CD4-positive, alpha-beta memory T cell (primary cell): ENCODE results near the gene RPUSD4. TPM values are rescaled to one million over a fixed set of nuclear protein-coding genes. Genes with fewer than 3 reads are reported as not detected.

Source experiments
- CTCF ChIA-PET: fragments of 350-600 bp; sonication (Branson Sonifier 250); formaldehyde crosslinking; loops from one replicate; lab custom pipeline; 2021; ENCODE audit warnings: inconsistent platforms; ENCODE audit not compliant: partially characterized antibody; lab: Charles Lee
- POLR2A ChIA-PET: fragments of 350-600 bp; sonication (Branson Sonifier 250); formaldehyde crosslinking; loops from one replicate; lab custom pipeline; 2021; ENCODE audit not compliant: partially characterized antibody; lab: Charles Lee
- DNase-seq, 5 donors: peaks; one replicate each; pipeline versions ENCODE4 v3.0.0 to v3.0.0-alpha.2; 2020 to 2022; ENCODE audit warnings: mixed read lengths in 1 of 5
- H3K27ac ChIP-seq: one replicate; pipeline ENCODE4 v1.7.0; 2013; ENCODE audit warnings: low read depth, low read length
- H3K27me3 ChIP-seq: 2 replicates; pipeline ENCODE4 v1.7.0; 2013; ENCODE audit warnings: mild to moderate bottlenecking, low read length, moderate library complexity; ENCODE audit not compliant: insufficient read depth
- H3K36me3 ChIP-seq: 2 replicates; pipeline ENCODE4 v1.7.0; 2013; ENCODE audit warnings: mild to moderate bottlenecking, low read length, moderate library complexity; ENCODE audit not compliant: insufficient read depth
- H3K4me1 ChIP-seq: 2 replicates; pipeline ENCODE4 v1.7.0; 2013; ENCODE audit warnings: mild to moderate bottlenecking, low read length, moderate library complexity; ENCODE audit not compliant: insufficient read depth
- H3K4me3 ChIP-seq, 2 donors: one replicate each; pipeline ENCODE4 v1.7.0; 2013; ENCODE audit warnings: low read length in 2 of 2, mild to moderate bottlenecking in 1 of 2
- H3K9me3 ChIP-seq, 2 donors: one replicate each; pipeline ENCODE4 v1.7.0; 2013; ENCODE audit warnings: low read length in 2 of 2, control low read depth in 1 of 2; ENCODE audit not compliant: control insufficient read depth in 1 of 2
- H3K27ac Mint-ChIP-seq, 7 donors: one replicate each; pipeline ENCODE4 v1.8.0; 2020 to 2021; ENCODE audit warnings: mixed read lengths in 7 of 7, mild to moderate bottlenecking in 6 of 7, inconsistent platforms in 3 of 7, moderate library complexity in 3 of 7
- H3K27me3 Mint-ChIP-seq, 2 donors: one replicate each; pipeline ENCODE4 v1.8.0; 2020 to 2021; ENCODE audit warnings: mixed read lengths in 2 of 2
- H3K36me3 Mint-ChIP-seq, 2 donors: one replicate each; pipeline ENCODE4 v1.8.0; 2020 to 2021; ENCODE audit warnings: mixed read lengths in 2 of 2, inconsistent platforms in 1 of 2, mild to moderate bottlenecking in 1 of 2
- H3K4me1 Mint-ChIP-seq, 4 donors: one replicate each; pipeline ENCODE4 v1.8.0; 2020 to 2021; ENCODE audit warnings: mixed read lengths in 4 of 4, mild to moderate bottlenecking in 1 of 4
- H3K4me3 Mint-ChIP-seq, 8 donors: one replicate each; pipeline ENCODE4 v1.8.0; 2020 to 2021; ENCODE audit warnings: mixed read lengths in 8 of 8, mild to moderate bottlenecking in 7 of 8, moderate library complexity in 6 of 8, inconsistent platforms in 3 of 8
- H3K9me3 Mint-ChIP-seq, 8 donors: one replicate each; pipeline ENCODE4 v1.8.0; 2020 to 2021; ENCODE audit warnings: mixed read lengths in 8 of 8, mild to moderate bottlenecking in 5 of 8, inconsistent platforms in 3 of 8, moderate library complexity in 1 of 8
- intact Hi-C: fragments of 100-400 bp; cut with micrococcal nuclease; formaldehyde crosslinking; loops from one replicate; pipeline ENCODE4 v1.15.1; 2023
- polyA plus RNA-seq, 2 donors: library from polyadenylated mRNA; unstranded; fragments of 300-500 nt; fragmentation: Illumina TruSeq; gene quantifications; one replicate each; pipeline ENCODE4 v1.2.3, GENCODE V29; 2021
- total RNA-seq, 2 experiments: library from RNA; stranded (reverse); gene quantifications; one replicate each; pipeline ENCODE4 v1.2.3, GENCODE V29; 2021

RPUSD4 gene
- total and polyA plus RNA-seq, 4 experiments from 2014 or later: 18.5 to 41.2 (median 29.6) TPM

GRCh38 chr11:126163074-126163700 is 48.3 kb downstream of the RPUSD4 start:
- no peaks in the 10 kb centered on the region for H3K4me1 Mint-ChIP-seq
- H3K36me3 Mint-ChIP-seq: no peaks in the 10 kb centered on the region
- POLR2A ChIA-PET: no interaction called here
- H3K27me3 Mint-ChIP-seq: peaks cover 0 to 5% of the 10 kb centered on the region in 2 donors
- Histone ChIP-seq H3K9me3 (no peaks in the 10 kb centered on the region), H3K27ac (no peak overlapping the region), H3K36me3 (no peaks in the 10 kb centered on the region), H3K27me3 (no peaks in the 10 kb centered on the region), H3K4me3 (no peak overlapping the region), H3K4me1 (no peaks in the 10 kb centered on the region)
- no peak for DNase-seq
- no peak overlapping the region for H3K4me3 Mint-ChIP-seq
- no peak overlapping the region for H3K27ac Mint-ChIP-seq
- H3K9me3 Mint-ChIP-seq: no peaks in the 10 kb centered on the region
- CTCF ChIA-PET: no interaction called here
- intact Hi-C loops: no loop called here

DNA sequence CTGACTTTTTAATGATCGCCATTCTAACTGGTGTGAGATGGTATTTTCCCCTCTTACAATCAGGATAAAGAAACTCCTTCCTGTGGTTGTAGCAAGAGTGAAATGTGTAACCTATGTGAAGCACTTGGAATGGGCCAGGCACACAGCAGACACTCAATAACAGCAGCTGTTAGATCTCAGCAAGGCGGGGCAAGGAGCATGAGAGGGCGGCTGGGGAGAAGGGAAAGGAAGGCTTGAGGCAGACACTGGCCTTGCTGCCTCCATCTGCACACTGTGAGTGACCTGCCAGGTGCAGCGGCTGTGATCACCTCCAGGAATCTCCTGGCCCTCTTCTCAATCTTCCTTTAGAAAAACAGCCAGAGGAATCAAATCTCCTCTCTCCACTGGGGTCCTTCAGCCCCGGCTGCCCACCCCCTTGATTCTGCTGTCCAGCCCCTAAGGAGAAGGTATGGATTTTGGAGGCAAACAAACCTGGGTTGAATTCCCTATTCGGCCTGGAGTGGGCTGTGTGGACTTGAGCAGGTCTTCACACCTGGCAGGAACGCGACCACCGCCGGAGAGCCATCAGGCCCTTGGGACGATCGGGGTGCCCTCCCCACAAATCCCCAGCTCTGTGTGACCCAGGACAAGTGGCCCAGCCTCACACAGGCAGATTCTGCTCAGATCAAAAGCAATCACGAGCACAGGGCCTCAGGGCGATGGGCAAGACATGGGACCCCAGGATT is 49.0 kb downstream of the RPUSD4 start:
- Mint-ChIP-seq H3K4me3 (no peak overlapping the region), H3K27ac (no peak overlapping the region), H3K27me3 (peaks cover 0 to 5% of the 10 kb centered on the region in 2 donors), H3K4me1 (no peaks in the 10 kb centered on the region), H3K9me3 (no peaks in the 10 kb centered on the region), H3K36me3 (no peaks in the 10 kb centered on the region)
- ChIA-PET POLR2A (no interaction called here), CTCF (no interaction called here)
- H3K36me3 ChIP-seq: no peaks in the 10 kb centered on the region
- no peak overlapping the region for H3K4me3 ChIP-seq
- H3K9me3 ChIP-seq: no peaks in the 10 kb centered on the region
- DNase-seq: no peak
- H3K4me1 ChIP-seq: no peaks in the 10 kb centered on the region
- no peak overlapping the region for H3K27ac ChIP-seq
- intact Hi-C loops: no loop called here
- H3K27me3 ChIP-seq: no peaks in the 10 kb centered on the region

GRCh38 chr11:126161023-126161391 is 50.4 kb downstream of the RPUSD4 start:
- Mint-ChIP-seq H3K9me3 (no peaks in the 10 kb centered on the region), H3K27me3 (peaks cover 0 to 2% of the 10 kb centered on the region in 2 donors), H3K27ac (no peak overlapping the region), H3K4me1 (no peaks in the 10 kb centered on the region), H3K36me3 (no peaks in the 10 kb centered on the region), H3K4me3 (no peak overlapping the region)
- Histone ChIP-seq H3K4me1 (no peaks in the 10 kb centered on the region), H3K9me3 (no peaks in the 10 kb centered on the region), H3K4me3 (no peak overlapping the region), H3K27me3 (no peaks in the 10 kb centered on the region), H3K36me3 (no peaks in the 10 kb centered on the region), H3K27ac (no peak overlapping the region)
- intact Hi-C loops: no loop called here
- ChIA-PET CTCF (no interaction called here), POLR2A (no interaction called here)
- DNase-seq: no peak

DNA sequence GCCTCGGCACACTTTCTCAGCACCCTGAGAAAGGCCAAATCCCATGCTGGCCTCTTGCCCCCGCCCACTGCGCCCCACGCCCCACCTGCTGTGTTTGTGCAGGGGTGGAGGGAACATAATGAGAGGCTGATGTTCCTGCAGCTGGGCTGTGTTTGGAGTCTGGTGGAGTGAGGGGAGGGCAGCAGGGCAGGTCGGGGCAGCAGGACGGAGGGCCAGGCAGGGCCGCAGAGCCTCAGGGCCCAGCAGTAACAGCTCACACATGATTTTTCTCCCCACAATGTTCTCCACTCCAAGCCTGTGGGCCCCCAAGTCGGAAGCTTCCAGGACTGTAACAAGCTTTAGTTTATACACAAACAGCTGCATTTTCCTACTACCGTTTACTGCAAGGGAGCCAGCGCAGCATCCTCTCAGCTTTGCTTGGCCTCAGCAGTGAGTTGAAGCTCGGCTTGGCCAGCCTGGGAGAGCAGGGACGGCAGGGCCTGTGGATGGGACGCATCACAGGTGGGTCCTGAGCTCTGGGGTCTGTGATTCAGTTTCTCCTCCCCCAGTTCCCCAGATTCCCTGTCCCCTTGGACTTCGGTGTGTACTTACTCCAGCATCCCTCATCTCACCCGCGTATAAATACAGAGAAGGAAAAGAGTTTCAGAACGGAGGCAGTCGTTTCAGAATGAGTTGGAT is 51.0 kb downstream of the RPUSD4 start:
- Histone ChIP-seq H3K4me1 (no peaks in the 10 kb centered on the region), H3K27me3 (no peaks in the 10 kb centered on the region), H3K36me3 (no peaks in the 10 kb centered on the region), H3K27ac (no peak overlapping the region), H3K4me3 (no peak overlapping the region), H3K9me3 (no peaks in the 10 kb centered on the region)
- Mint-ChIP-seq H3K27me3 (peaks cover 0 to 2% of the 10 kb centered on the region in 2 donors), H3K9me3 (no peaks in the 10 kb centered on the region), H3K27ac (no peak overlapping the region), H3K4me1 (no peaks in the 10 kb centered on the region), H3K4me3 (no peak overlapping the region), H3K36me3 (no peaks in the 10 kb centered on the region)
- ChIA-PET POLR2A (no interaction called here), CTCF (no interaction called here)
- intact Hi-C loops: no loop called here
- no peak for DNase-seq

GRCh38 chr11:126159719-126160344 is 51.6 kb downstream of the RPUSD4 start:
- Mint-ChIP-seq H3K27ac (no peak overlapping the region), H3K4me1 (no peaks in the 10 kb centered on the region), H3K36me3 (no peaks in the 10 kb centered on the region), H3K27me3 (peaks cover 0 to 2% of the 10 kb centered on the region in 2 donors), H3K4me3 (no peak overlapping the region), H3K9me3 (no peaks in the 10 kb centered on the region)
- Histone ChIP-seq H3K36me3 (no peaks in the 10 kb centered on the region), H3K4me3 (no peak overlapping the region), H3K27me3 (no peaks in the 10 kb centered on the region), H3K27ac (no peak overlapping the region), H3K4me1 (no peaks in the 10 kb centered on the region), H3K9me3 (no peaks in the 10 kb centered on the region)
- intact Hi-C loops: no loop called here
- POLR2A ChIA-PET: interaction anchor here (0.5 kb wide), 1 partner anchor 67 kb away, joined by 3 read pairs; no protein-coding TSS in a partner anchor
- DNase-seq: no peak
- CTCF ChIA-PET: no interaction called here

DNA sequence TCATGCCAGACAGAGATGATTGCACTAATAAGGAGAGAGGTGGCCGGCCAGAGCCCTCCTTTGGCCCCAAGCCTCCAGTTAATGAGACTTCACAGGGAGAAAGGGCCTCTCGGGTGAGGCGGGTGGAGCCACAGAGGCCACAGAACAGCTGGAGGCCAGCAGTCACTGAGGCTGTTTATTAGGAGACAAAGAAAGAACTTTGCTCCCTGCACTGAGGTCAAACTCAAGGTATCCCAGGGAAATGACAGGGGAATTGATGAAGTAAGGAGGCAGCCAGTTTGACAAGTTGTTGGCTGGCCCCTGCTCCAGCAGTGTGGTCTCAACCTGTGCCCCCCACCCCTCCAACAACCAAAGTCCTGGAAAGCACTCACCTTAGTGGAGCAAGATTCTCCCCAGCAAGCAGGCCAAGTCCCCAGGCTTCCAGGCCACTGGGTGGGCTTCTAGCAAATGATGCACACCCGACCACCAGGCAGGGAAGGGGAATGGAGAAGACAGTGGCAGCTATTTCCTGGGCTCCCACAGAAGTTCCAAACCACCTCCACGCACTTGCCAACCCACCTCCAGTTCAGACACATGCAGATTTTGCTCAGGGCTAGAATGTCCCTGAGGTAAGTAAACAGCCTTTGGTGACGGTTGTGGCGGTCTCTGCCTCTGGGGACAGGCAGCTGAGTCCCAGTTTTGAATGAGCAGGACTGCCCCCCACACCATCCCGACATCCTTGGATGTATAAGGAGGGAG is 53.2 kb downstream of the RPUSD4 start:
- Mint-ChIP-seq H3K9me3 (peaks cover 0 to 2% (median 0%) of the 10 kb centered on the region in 8 donors), H3K4me3 (no peak overlapping the region), H3K36me3 (no peaks in the 10 kb centered on the region), H3K27ac (no peak overlapping the region), H3K27me3 (no peaks in the 10 kb centered on the region), H3K4me1 (no peaks in the 10 kb centered on the region)
- no peaks in the 10 kb centered on the region for H3K36me3 ChIP-seq
- H3K4me3 ChIP-seq: no peak overlapping the region
- no peak overlapping the region for H3K27ac ChIP-seq
- POLR2A ChIA-PET: no interaction called here
- H3K4me1 ChIP-seq: no peaks in the 10 kb centered on the region
- H3K9me3 ChIP-seq: no peaks in the 10 kb centered on the region
- DNase-seq: no peak
- intact Hi-C loops: no loop called here
- H3K27me3 ChIP-seq: no peaks in the 10 kb centered on the region
- CTCF ChIA-PET: no interaction called here
